HFFc6 (cell line): ENCODE data around the gene GRIN3B. TPM values are rescaled to one million over a fixed set of nuclear protein-coding genes. Genes with fewer than 3 reads are reported as not detected.
A peak's percentile ranks its signal among the peaks of the same experiment; 100 is the strongest.

Experiments
- DNase-seq: peaks from one replicate; pipeline ENCODE4 v3.0.0-alpha.2; 2018
- H3K27ac Mint-ChIP-seq: 2 replicates; pipeline ENCODE4 v1.8.0; 2020; ENCODE audit warnings: mild to moderate bottlenecking, mixed read lengths
- H3K27me3 Mint-ChIP-seq: 2 replicates; pipeline ENCODE4 v1.8.0; 2021; ENCODE audit warnings: mild to moderate bottlenecking, moderate library complexity, mixed read lengths; ENCODE audit not compliant: insufficient read depth
- H3K36me3 Mint-ChIP-seq: 2 replicates; pipeline ENCODE4 v1.8.0; 2021; ENCODE audit warnings: low read depth, mixed read lengths
- H3K4me1 Mint-ChIP-seq: 2 replicates; pipeline ENCODE4 v1.8.0; 2020; ENCODE audit warnings: low read depth, mixed read lengths
- H3K4me3 Mint-ChIP-seq: 2 replicates; pipeline ENCODE4 v1.8.0; 2020; ENCODE audit warnings: mild to moderate bottlenecking, moderate library complexity, mixed read lengths
- H3K9me3 Mint-ChIP-seq: 2 replicates; pipeline ENCODE4 v1.8.0; 2020; ENCODE audit warnings: mild to moderate bottlenecking, mixed read lengths
- total RNA-seq, 6 experiments: library from RNA; stranded (reverse); fragmentation: NEBNext Ultra II Directional; extraction: Animal tissue kit (Norgen Biotek cat#: 25700); gene quantifications; 2 replicates in 1 of 6; 3 replicates in 5 of 6; pipeline ENCODE4 v1.2.3, GENCODE V29; 2021
- TF ChIP-seq, protein P1 (sequence below): fragments of 200-600 bp; sonication (generic); IDR thresholded peaks from 2 replicates; pipeline ENCODE4 v1.5.0; 2021; ENCODE audit warnings: antibody characterized with exemption, mild to moderate bottlenecking

The GRIN3B gene
- total RNA-seq, 6 experiments from 2014 or later: 0.34 to 0.66 (median 0.41) TPM

- Mint-ChIP-seq H3K9me3 (no peaks in the 10 kb centered on the region), H3K4me3 (peak overlapping the region; percentile 97), H3K27ac (peak overlapping the region; percentile 87), H3K27me3 (peaks cover 9% of the 10 kb centered on the region; the same call in 1 of the 2 replicates), H3K4me1 (peaks cover 18% of the 10 kb centered on the region), H3K36me3 (peaks cover 6% of the 10 kb centered on the region)
- DNase-seq: no peak
- TF ChIP-seq, protein P1, sequence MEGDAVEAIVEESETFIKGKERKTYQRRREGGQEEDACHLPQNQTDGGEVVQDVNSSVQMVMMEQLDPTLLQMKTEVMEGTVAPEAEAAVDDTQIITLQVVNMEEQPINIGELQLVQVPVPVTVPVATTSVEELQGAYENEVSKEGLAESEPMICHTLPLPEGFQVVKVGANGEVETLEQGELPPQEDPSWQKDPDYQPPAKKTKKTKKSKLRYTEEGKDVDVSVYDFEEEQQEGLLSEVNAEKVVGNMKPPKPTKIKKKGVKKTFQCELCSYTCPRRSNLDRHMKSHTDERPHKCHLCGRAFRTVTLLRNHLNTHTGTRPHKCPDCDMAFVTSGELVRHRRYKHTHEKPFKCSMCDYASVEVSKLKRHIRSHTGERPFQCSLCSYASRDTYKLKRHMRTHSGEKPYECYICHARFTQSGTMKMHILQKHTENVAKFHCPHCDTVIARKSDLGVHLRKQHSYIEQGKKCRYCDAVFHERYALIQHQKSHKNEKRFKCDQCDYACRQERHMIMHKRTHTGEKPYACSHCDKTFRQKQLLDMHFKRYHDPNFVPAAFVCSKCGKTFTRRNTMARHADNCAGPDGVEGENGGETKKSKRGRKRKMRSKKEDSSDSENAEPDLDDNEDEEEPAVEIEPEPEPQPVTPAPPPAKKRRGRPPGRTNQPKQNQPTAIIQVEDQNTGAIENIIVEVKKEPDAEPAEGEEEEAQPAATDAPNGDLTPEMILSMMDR: no peak
These were observed 26.8 kb downstream of the GRIN3B start for GRCh38 chr19:1026783-1027649.

DNA sequence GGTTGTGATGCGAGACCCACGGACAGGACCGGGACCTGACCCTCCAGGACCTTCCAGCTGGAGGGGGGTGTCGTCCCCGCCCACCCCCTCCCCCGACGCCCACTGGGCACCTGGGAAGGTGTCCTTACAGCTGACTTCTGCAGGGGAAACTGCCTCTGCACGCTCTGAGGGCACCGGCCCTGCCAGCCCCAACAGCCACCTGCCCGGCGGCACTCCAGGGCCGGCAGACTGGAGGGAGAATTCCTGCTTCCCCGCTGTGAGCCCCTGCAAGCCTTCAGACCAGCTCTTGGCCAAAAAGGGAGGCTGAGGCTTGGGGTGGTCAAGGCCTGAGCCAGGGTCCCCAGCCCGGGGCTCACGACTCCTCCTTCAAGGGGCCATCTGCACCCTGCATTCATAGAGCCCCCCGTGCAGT is 27.4 kb downstream of the GRIN3B start:
- TF ChIP-seq, protein P1: no peak
- H3K9me3 Mint-ChIP-seq: no peaks in the 10 kb centered on the region
- H3K27ac Mint-ChIP-seq: peak overlapping the region; percentile 87
- H3K4me1 Mint-ChIP-seq: peaks cover 18% of the 10 kb centered on the region
- H3K36me3 Mint-ChIP-seq: peaks cover 6% of the 10 kb centered on the region
- H3K4me3 Mint-ChIP-seq: peak overlapping the region; percentile 97
- no peak for DNase-seq
- peaks cover 9% of the 10 kb centered on the region; the same call in 1 of the 2 replicates for H3K27me3 Mint-ChIP-seq

- peak; percentile 92 for DNase-seq
These were observed 28.1 kb downstream of the GRIN3B start for GRCh38 chr19:1028062-1028926.

GRCh38 chr19:1032264-1032867 is 32.1 kb downstream of the GRIN3B start:
- DNase-seq: no peak
- no peak overlapping the region for H3K27ac Mint-ChIP-seq
- H3K36me3 Mint-ChIP-seq: peaks cover 4% of the 10 kb centered on the region
- H3K9me3 Mint-ChIP-seq: no peaks in the 10 kb centered on the region
- peaks cover 13% of the 10 kb centered on the region for H3K4me1 Mint-ChIP-seq
- TF ChIP-seq, protein P1: no peak
- H3K27me3 Mint-ChIP-seq: peaks cover 11% of the 10 kb centered on the region; the same call in 1 of the 2 replicates
- no peak overlapping the region; the same call in 1 of the 2 replicates for H3K4me3 Mint-ChIP-seq

More at GRCh38 chr19:1028062-1028926, 28.1 kb downstream of the GRIN3B start:
- peaks cover 18% of the 10 kb centered on the region for H3K4me1 Mint-ChIP-seq
- TF ChIP-seq, protein P1: no peak
- H3K4me3 Mint-ChIP-seq: peak overlapping the region; percentile 97
- peaks cover 10% of the 10 kb centered on the region; the same call in 1 of the 2 replicates for H3K27me3 Mint-ChIP-seq
- H3K36me3 Mint-ChIP-seq: peaks cover 6% of the 10 kb centered on the region
- H3K9me3 Mint-ChIP-seq: no peaks in the 10 kb centered on the region
- peak overlapping the region; percentile 77 for H3K27ac Mint-ChIP-seq

DNA sequence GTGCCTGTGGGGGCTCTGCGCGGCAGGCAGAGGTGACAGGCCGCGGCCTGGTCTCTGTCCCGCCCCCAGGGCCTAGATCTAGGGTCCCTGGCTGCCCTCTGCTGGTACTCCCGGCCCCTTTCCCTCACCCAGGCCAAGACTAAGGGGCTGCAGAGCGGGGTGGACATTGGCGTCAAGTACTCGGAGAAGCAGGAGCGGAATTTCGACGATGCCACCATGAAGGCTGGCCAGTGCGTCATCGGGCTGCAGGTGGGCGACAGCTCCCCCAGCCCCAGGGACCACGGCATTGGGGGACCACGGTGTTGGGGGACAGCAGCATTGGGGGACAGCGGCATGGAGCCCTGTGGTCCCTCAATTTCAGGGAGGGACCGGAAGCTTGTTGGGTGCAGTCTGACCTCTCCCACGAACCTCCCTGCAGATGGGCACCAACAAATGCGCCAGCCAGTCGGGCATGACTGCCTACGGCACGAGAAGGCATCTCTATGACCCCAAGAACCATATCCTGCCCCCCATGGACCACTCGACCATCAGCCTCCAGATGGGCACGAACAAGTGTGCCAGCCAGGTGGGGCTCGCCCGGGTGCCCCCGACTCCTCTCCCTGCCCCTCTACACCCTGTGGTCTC is 35.9 kb downstream of the GRIN3B start:
- Mint-ChIP-seq H3K27ac (no peak overlapping the region), H3K36me3 (peaks cover 10% of the 10 kb centered on the region), H3K9me3 (peaks cover 6% of the 10 kb centered on the region; the same call in 1 of the 2 replicates), H3K4me3 (no peak overlapping the region), H3K4me1 (peaks cover 33% of the 10 kb centered on the region), H3K27me3 (peaks cover 29% of the 10 kb centered on the region)
- no peak for DNase-seq
- TF ChIP-seq, protein P1: peak; percentile 2; the same call in 1 of the 2 replicates
